ENCODE results near the gene ASCC2. TPM values are rescaled to one million over a fixed set of nuclear protein-coding genes. Genes with fewer than 3 reads are reported as not detected.
A peak's percentile ranks its signal among the peaks of the same experiment; 100 is the strongest.

The ASCC2 gene
- polyA plus RNA-seq (2011; rRNA removed) = 48.5 and 62.6 TPM in 2 replicates
- 44.8 and 55.4 TPM in 2 replicates for polyA minus RNA-seq (2011; rRNA and poly(A)+ RNA removed)

GRCh38 chr22:29837741-29838598, at the start of gene ASCC2:
Gene ASCC2 (minus strand): TSS chr22:29838274. CDS start chr22:29832325, 5,949 bp downstream.
- POLR2A ChIA-PET = interaction anchor here (0.6 kb wide), 1 partner anchor 11 kb away, joined by 3 read pairs; no protein-coding TSS in a partner anchor
- Histone ChIP-seq H3K4me3 (ENCODE audit: low read depth, low read length) (peak within 1 kb of the TSS; percentile 96), H3K27me3 (ENCODE audit: control insufficient read depth, insufficient read depth, low read length) (no peaks in the 10 kb centered on the region), H3K36me3 (ENCODE audit: control insufficient read depth, insufficient read depth, low read length) (peaks cover 11% of the 10 kb centered on the region)
- CTCF ChIA-PET = interaction anchor here (0.6 to 1.7 kb wide), 3 partner anchors 36 to 245 kb away, joined by 3 to 6 read pairs (median 4); no protein-coding TSS in a partner anchor
- peak; percentile 82 for DNase-seq (ENCODE audit: low read depth)
- TF ChIP-seq CTCF (IDR thresholded peaks at IDR 0.05; ENCODE audit: insufficient read depth, low read depth, low read length) = no peak

GRCh38 chr22:29887358-29887757, 49.3 kb upstream of the ASCC2 start:
- no peak for DNase-seq (ENCODE audit: low read depth)
- no peak for TF ChIP-seq CTCF (IDR thresholded peaks at IDR 0.05; ENCODE audit: insufficient read depth, low read depth, low read length)
- ChIA-PET CTCF (no interaction called here), POLR2A (no interaction called here)
- H3K4me3 ChIP-seq (ENCODE audit: low read depth, low read length) = no peak overlapping the region
- no peaks in the 10 kb centered on the region for H3K36me3 ChIP-seq (ENCODE audit: control insufficient read depth, insufficient read depth, low read length)
- no peaks in the 10 kb centered on the region for H3K27me3 ChIP-seq (ENCODE audit: control insufficient read depth, insufficient read depth, low read length)

- no peaks in the 10 kb centered on the region for H3K27me3 ChIP-seq (ENCODE audit: control insufficient read depth, insufficient read depth, low read length)
- ChIA-PET CTCF (interaction anchor here (1.0 kb wide), 1 partner anchor 119 kb away, joined by 5 read pairs; no protein-coding TSS in a partner anchor), POLR2A (interaction anchor here (0.5 kb wide), 1 partner anchor 111 kb away, joined by 29 read pairs; no protein-coding TSS in a partner anchor)
- no peak for TF ChIP-seq CTCF (IDR thresholded peaks at IDR 0.05; ENCODE audit: insufficient read depth, low read depth, low read length)
- H3K36me3 ChIP-seq (ENCODE audit: control insufficient read depth, insufficient read depth, low read length) = no peaks in the 10 kb centered on the region
- no peak for DNase-seq (ENCODE audit: low read depth)
- no peak overlapping the region for H3K4me3 ChIP-seq (ENCODE audit: low read depth, low read length)
Observed at GRCh38 chr22:29886596-29886995, 48.5 kb upstream of the ASCC2 start.

GRCh38 chr22:29885610-29886009, 47.5 kb upstream of the ASCC2 start:
- POLR2A ChIA-PET = no interaction called here

More at GRCh38 chr22:29885610-29886009, 47.5 kb upstream of the ASCC2 start:
- TF ChIP-seq CTCF (IDR thresholded peaks at IDR 0.05; ENCODE audit: insufficient read depth, low read depth, low read length) = no peak
- DNase-seq (ENCODE audit: low read depth) = no peak
- no peaks in the 10 kb centered on the region for H3K36me3 ChIP-seq (ENCODE audit: control insufficient read depth, insufficient read depth, low read length)
- no peak overlapping the region for H3K4me3 ChIP-seq (ENCODE audit: low read depth, low read length)
- CTCF ChIA-PET = interaction anchor here (0.5 to 1.0 kb wide), 2 partner anchors 120 to 577 kb away, joined by 3 to 5 read pairs; no protein-coding TSS in a partner anchor
- no peaks in the 10 kb centered on the region for H3K27me3 ChIP-seq (ENCODE audit: control insufficient read depth, insufficient read depth, low read length)
